NCI-H460 (cell line): ENCODE data around the gene CTNND1. TPM values are rescaled to one million over a fixed set of nuclear protein-coding genes. Genes with fewer than 3 reads are reported as not detected.

Source experiments
- DNase-seq: peaks from one replicate; pipeline ENCODE4 v3.0.0-alpha.2; 2016; ENCODE audit warnings: low read depth; ENCODE audit errors: extremely low read depth
- small RNA-seq, 2 experiments: library from RNA; depleted of rRNA; stranded (forward); fragments of <200 nt; gene quantifications; one replicate each; pipeline ENCODE3, GENCODE V24; 2014
- total RNA-seq: library from RNA; depleted of rRNA; stranded (reverse); fragments of >200 nt; shearing (Covaris generic); gene quantifications from 2 replicates; pipeline ENCODE4 v1.2.3, GENCODE V29; 2014; rRNA removed

Gene CTNND1
- total RNA-seq, 1 experiment from 2014 or later: 50.0 TPM

GRCh38 chr11:57867966-57868365, 106.4 kb downstream of the CTNND1 start:
- DNase-seq: no peak

- DNase-seq: no peak
Measured at GRCh38 chr11:57868491-57868890, 106.9 kb downstream of the CTNND1 start.

Small RNA genes lying within 50 kb of the gene (small RNA-seq; reads per million reads assigned to genes)
- gene AP001931.1 (0 reads per million in 2 experiments), gene TMX2-CTNND1 (0 reads per million in 2 experiments)

Other genes starting within 250 kb of the CTNND1 start
- 5.1 and 7.6 TPM in 2 replicates for gene SLC43A1, start 246.1 kb upstream of the CTNND1 start, total RNA-seq
- 91.7 and 100 TPM in 2 replicates for gene TIMM10, start 231.0 kb upstream of the CTNND1 start, total RNA-seq
- not detected in 2 replicates for gene SMTNL1, start 224.2 kb upstream of the CTNND1 start, total RNA-seq
- gene UBE2L6, start 194.1 kb upstream of the CTNND1 start, total RNA-seq: 20.1 and 20.8 TPM in 2 replicates
- gene SERPING1, start 164.1 kb upstream of the CTNND1 start, total RNA-seq: not detected in 2 replicates
- gene YPEL4, start 111.9 kb upstream of the CTNND1 start, total RNA-seq: not detected in 2 replicates
- gene CLP1, start 104.0 kb upstream of the CTNND1 start, total RNA-seq: 11.0 and 11.9 TPM in 2 replicates
- 34.8 TPM in 2 replicates for gene ZDHHC5, start 93.7 kb upstream of the CTNND1 start, total RNA-seq
- 22.5 and 23.1 TPM in 2 replicates for gene MED19, start 49.6 kb upstream of the CTNND1 start, total RNA-seq
- 124 and 126 TPM in 2 replicates for gene TMX2, start 49.2 kb upstream of the CTNND1 start, total RNA-seq
- gene SELENOH, start 20.3 kb upstream of the CTNND1 start, total RNA-seq: 85.9 and 104 TPM in 2 replicates
- gene BTBD18, start 10.0 kb upstream of the CTNND1 start, total RNA-seq: not detected in 2 replicates